Measurements from ENCODE around the gene GADD45GIP1.

- TF ChIP-seq, protein P1, sequence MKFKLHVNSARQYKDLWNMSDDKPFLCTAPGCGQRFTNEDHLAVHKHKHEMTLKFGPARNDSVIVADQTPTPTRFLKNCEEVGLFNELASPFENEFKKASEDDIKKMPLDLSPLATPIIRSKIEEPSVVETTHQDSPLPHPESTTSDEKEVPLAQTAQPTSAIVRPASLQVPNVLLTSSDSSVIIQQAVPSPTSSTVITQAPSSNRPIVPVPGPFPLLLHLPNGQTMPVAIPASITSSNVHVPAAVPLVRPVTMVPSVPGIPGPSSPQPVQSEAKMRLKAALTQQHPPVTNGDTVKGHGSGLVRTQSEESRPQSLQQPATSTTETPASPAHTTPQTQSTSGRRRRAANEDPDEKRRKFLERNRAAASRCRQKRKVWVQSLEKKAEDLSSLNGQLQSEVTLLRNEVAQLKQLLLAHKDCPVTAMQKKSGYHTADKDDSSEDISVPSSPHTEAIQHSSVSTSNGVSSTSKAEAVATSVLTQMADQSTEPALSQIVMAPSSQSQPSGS (IDR thresholded peaks at IDR 0.05; ENCODE audit: low read length) = no peak
- TF ChIP-seq TCF12 (IDR thresholded peaks at IDR 0.05; ENCODE audit: low read depth, low read length) = no peak
- TF ChIP-seq IRF3 (IDR thresholded peaks at IDR 0.05) = no peak
- TF ChIP-seq, protein P2, sequence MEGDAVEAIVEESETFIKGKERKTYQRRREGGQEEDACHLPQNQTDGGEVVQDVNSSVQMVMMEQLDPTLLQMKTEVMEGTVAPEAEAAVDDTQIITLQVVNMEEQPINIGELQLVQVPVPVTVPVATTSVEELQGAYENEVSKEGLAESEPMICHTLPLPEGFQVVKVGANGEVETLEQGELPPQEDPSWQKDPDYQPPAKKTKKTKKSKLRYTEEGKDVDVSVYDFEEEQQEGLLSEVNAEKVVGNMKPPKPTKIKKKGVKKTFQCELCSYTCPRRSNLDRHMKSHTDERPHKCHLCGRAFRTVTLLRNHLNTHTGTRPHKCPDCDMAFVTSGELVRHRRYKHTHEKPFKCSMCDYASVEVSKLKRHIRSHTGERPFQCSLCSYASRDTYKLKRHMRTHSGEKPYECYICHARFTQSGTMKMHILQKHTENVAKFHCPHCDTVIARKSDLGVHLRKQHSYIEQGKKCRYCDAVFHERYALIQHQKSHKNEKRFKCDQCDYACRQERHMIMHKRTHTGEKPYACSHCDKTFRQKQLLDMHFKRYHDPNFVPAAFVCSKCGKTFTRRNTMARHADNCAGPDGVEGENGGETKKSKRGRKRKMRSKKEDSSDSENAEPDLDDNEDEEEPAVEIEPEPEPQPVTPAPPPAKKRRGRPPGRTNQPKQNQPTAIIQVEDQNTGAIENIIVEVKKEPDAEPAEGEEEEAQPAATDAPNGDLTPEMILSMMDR (IDR thresholded peaks at IDR 0.05 in 2 of 3, conservative IDR thresholded peaks at IDR 0.05 in 1 of 3; ENCODE audit: control insufficient read depth in 2 of 3, extremely low read depth in 1 of 3, insufficient read depth in 1 of 3, low read depth in 3 of 3, low read length in 3 of 3) = no peak
- TF ChIP-seq CREB1 (IDR thresholded peaks at IDR 0.05; ENCODE audit: low read depth) = no peak
- TF ChIP-seq NFYA (IDR thresholded peaks at IDR 0.05; ENCODE audit: borderline replicate concordance, low read depth, low read length) = no peak
- TF ChIP-seq, protein P3, sequence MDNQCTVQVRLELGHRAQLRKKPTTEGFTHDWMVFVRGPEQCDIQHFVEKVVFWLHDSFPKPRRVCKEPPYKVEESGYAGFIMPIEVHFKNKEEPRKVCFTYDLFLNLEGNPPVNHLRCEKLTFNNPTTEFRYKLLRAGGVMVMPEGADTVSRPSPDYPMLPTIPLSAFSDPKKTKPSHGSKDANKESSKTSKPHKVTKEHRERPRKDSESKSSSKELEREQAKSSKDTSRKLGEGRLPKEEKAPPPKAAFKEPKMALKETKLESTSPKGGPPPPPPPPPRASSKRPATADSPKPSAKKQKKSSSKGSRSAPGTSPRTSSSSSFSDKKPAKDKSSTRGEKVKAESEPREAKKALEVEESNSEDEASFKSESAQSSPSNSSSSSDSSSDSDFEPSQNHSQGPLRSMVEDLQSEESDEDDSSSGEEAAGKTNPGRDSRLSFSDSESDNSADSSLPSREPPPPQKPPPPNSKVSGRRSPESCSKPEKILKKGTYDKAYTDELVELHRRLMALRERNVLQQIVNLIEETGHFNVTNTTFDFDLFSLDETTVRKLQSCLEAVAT (IDR thresholded peaks at IDR 0.05) = no peak
- TF ChIP-seq ATF7 (IDR thresholded peaks at IDR 0.05; ENCODE audit: low read depth) = no peak
Measured at GRCh38 chr19:12946092-12946721, 10.8 kb downstream of the GADD45GIP1 start.
